Tibial nerve (tissue), 3 donors: ENCODE measurements around the gene PKNOX2.

Experiments
- POLR2A ChIP-seq, 2 donors: fragments of 450-650 bp; IDR thresholded peaks; one replicate each; pipeline ENCODE4 v1.6.1; 2017; ENCODE audit warnings: antibody characterized with exemption in 2 of 2, mild to moderate bottlenecking in 2 of 2, moderate library complexity in 2 of 2
- TF ChIP-seq, protein P1 (sequence below), 5 experiments: fragments of 200-600 bp in 3 of 5; fragments of 450-650 bp in 2 of 5; sonication (generic) in 3 of 5; IDR thresholded peaks; one replicate each; pipeline ENCODE4 v1.5.1; 2016 to 2019; ENCODE audit warnings: antibody characterized with exemption in 5 of 5, mild to moderate bottlenecking in 3 of 5, moderate library complexity in 2 of 5

GRCh38 chr11:125190566-125190965, 26.0 kb downstream of the PKNOX2 start:
- no peak for TF ChIP-seq POLR2A (IDR thresholded peaks at IDR 0.05)
- TF ChIP-seq, protein P1, sequence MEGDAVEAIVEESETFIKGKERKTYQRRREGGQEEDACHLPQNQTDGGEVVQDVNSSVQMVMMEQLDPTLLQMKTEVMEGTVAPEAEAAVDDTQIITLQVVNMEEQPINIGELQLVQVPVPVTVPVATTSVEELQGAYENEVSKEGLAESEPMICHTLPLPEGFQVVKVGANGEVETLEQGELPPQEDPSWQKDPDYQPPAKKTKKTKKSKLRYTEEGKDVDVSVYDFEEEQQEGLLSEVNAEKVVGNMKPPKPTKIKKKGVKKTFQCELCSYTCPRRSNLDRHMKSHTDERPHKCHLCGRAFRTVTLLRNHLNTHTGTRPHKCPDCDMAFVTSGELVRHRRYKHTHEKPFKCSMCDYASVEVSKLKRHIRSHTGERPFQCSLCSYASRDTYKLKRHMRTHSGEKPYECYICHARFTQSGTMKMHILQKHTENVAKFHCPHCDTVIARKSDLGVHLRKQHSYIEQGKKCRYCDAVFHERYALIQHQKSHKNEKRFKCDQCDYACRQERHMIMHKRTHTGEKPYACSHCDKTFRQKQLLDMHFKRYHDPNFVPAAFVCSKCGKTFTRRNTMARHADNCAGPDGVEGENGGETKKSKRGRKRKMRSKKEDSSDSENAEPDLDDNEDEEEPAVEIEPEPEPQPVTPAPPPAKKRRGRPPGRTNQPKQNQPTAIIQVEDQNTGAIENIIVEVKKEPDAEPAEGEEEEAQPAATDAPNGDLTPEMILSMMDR (IDR thresholded peaks at IDR 0.05): no peak
